DMS153 treated with DMSO at 0.1 percent for 48 hours (cell line): Measurements from ENCODE around the gene RNF123.

Experiments
- DNase-seq: peaks from one replicate; lab custom pipeline; 2025; ENCODE audit not compliant: unreplicated experiment; lab: John Stamatoyannopoulos, UW

RNF123 gene

DNA sequence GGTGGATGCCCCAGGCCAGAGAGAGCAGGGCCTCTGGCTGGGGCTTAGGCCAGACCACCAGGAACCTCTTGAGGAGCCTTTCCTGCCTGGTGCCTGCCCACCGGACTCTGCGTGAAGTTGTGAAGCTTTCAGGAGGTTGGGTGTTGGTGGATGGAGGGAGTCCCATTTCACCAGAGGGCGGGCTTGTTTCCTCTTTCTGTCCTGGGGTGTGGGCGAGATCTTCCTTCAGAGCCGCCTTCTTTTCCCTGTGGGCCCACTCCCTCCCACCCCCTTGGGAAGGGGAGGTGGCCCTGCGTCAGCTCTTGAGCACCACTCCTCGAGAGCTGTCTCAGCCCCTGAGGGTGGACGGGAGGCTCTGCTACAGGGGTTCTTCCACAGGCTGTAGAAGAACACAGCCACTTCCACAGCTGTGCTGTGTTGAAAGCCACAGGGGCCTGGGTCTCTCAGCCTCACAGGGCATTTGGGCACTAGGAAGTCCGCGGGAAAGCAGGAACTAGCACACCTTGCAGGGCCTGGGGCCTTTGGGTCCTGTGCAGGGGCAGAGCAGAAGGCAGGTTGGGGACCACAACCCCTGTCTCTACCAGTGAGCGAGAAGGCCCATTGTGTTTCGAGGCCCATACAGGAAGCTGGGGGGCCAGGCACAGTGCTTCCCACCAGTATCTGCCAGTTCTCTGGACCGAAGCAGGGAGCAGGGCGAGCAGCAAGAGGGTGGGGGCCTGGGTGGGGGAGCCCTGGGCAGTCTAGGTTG, 28.0 kb downstream of the RNF123 start:
- no peak for DNase-seq

GRCh38 chr3:49717959-49718857, 28.9 kb downstream of the RNF123 start:
- DNase-seq, result no peak

GRCh38 chr3:49718858-49719213, 29.5 kb downstream of the RNF123 start:
- no peak for DNase-seq

- peak; percentile 61 for DNase-seq
Measured at GRCh38 chr3:49719214-49719884, 30.0 kb downstream of the RNF123 start, which contains the start of gene AMIGO3. Gene AMIGO3 (minus strand): TSS chr3:49719684. CDS start chr3:49719465, 219 bp downstream.

- DNase-seq, result no peak
Measured at GRCh38 chr3:49720855-49721595, 31.7 kb downstream of the RNF123 start.

- DNase-seq, result no peak
Measured at GRCh38 chr3:49721596-49721895, 32.2 kb downstream of the RNF123 start.

DNA sequence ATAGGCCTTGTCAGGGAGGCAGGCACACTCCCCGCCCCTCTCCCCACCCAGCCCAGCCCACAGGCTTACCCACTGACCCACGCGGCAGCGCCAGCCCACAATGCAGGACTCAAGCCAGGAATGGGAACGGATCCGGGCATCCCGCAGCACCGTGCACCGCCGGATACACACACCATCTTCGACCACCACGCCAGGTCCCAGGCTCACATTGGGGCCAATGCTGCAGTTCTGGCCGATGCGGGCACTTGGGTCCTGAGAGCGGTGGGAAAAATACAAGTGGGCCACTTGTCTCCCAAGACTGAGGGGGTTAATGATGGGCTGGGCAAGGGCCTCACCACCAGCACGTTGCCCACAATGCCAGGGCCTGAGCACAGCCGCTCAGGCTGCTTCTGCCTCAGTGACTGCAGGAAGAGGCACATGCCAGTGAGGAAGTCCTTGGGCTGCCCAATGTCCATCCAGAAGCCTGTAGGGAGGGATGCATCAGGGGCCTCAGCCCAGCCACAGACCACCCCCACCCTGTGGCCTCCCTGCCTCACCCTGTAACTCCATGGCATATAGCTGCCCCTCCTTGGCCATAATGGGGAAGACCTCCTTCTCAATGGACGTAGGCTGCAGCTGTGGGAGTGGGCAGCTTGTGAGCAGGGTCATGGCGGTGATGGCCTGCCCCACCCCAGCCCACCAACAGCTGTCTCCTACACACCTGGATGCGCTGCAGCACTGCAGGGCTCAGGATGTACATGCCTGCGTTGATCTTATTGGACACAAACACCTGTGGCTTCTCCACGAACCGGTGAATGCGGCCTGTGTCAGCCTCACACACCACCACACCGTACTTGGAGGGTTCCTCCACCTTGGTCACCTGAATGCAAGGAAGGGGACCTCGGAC, 32.8 kb downstream of the RNF123 start:
- no peak for DNase-seq

DNA sequence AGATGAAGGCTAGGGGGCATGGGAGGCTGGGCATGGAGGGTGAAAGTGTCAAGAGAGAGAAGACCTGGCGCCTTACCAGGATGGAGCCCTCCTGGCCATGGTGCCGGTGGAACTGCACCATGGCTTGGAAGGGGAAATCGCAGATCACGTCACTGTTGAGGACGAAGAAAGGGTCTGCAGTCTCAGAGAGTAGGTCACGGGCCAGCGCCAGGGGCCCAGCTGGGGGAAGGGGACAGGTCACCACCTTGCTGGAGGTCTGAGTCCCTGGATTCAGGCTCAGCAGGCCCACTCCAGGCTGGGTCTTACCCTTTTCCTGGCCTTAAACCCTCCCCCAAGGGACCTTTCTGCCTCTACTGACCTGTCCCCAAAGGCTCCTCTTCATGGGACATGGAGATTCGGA, 33.5 kb downstream of the RNF123 start:
- DNase-seq, result no peak

- DNase-seq, result no peak
Measured at GRCh38 chr3:49723296-49723627, 33.9 kb downstream of the RNF123 start.

DNA sequence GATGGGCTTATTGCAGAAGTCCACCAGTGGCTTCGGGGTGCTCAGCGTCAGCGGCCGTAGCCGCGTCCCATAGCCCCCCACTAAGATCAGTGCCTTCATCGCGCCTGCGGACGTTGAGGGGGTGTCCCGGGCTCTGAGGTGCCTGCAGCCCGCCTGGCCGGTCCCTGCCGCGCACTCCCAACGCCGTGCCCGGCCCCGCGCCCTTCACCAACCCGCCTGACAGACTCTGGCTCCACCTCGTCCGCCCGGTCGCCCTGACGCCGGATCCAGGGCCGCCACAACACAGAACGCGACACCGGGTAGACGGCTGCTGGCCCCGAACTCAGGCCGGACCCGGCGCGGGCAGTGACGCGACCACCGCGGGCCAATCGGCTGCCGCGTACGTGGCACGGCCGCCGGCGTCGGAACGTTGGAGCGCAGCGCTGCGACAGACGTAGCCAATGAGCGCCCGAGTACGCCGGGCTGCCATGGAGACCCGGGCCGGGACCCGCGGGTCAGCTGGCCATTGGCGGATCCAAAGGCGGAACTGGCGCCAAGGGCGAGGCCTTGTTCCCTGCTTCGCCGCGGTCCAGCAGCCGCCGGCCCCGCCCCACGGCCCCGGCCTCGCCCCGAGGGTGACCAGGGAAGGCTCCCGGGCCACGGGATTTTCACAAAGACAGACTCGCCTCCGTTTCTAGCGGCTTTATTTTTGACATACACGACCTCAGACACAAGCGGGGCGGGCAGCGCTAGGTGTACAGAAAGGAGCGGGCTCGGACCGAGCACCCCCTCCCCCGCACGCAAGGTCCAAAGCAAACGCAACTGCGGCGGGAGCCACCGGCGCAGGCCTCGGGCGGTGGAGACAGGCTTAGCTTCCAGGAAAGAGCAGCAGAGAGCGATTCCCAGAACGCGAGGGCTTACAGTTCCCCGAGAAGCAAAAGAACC, 34.5 kb downstream of the RNF123 start, which contains the start of gene GMPPB:
Gene GMPPB (minus strand): TSS at position 324 of the 924 bp plus-strand sequence. CDS start 225 bp downstream, at position 99.
- peak; percentile 73 for DNase-seq

DNA sequence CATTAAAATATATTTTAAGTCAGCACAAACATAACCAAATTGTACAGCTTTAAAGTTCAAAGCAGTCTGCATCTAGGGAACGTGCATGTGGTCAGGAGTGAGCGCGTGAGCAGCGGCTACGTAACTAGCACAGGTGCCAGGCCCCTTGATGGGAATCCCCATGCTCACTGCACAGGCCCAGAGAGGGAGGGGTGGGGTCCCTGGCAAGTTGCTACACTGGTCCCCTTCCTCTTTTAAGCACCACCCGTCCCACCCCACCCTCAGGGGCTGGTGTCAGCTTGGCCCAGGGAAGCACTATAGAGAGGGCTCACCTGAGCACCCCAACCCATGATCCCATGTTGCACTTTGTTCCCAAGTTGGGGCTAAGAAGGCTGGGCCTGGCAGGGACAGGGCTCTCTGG, 35.2 kb downstream of the RNF123 start:
- no peak for DNase-seq

- no peak for DNase-seq
Measured at GRCh38 chr3:49725906-49726681, 36.7 kb downstream of the RNF123 start.

DNA sequence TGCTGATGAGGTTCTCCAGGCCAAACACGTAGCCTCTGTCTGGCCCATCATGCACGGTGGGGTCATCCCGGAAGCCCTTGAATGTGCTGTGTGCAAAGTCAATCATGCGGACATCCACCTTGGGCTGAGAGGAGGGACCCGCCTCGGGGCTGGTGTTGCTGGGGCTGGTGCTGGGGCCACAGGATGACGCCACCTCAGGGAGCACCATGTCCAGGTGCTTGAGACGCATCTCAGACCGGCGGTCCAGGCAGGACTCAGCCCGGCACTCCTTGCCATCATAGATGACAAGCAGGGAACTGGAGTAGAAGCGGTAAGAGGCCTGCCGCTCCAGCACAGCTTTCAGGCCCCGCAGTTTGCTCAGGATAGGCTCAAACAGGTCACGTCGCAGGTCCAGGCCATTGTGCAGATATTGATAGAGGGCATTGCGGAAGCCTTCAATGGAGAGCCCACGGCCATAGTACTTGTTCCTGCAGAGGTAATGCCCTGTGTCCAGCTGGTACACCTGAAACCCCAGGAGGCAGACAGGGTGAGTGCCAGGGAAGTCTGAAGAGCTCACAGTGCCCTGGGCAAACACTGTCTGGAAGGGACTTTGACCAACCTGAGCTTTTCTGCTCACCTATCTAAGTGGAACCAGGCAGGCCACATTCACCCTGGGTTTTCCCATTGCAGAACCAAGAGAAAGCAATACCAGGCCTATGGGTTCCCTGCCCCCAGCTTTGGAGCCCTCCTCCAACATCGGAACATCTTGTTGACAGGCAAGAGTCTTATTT, 38.0 kb downstream of the RNF123 start:
- DNase-seq, result no peak

DNA sequence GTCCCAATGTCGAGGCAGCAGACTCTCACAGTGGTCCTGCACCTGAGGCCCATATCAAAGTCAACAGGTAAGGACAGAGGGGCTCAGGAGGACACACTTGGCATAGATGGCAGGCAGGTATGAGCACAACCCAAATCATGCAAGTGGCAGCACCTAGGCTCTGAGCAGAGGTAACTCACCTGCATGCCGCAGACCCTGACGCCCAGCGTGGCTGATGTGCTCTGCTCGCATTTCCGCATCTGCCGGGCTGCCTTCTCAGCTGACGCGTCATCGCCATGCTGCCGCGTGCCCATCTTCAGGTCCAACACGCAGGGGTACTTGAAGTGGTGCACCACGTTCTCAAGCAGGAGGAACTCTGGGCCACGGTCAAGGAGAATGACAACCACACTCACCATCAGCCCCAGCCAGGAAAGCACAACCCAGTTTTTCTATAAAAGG, 38.6 kb downstream of the RNF123 start:
- DNase-seq, result no peak

DNA sequence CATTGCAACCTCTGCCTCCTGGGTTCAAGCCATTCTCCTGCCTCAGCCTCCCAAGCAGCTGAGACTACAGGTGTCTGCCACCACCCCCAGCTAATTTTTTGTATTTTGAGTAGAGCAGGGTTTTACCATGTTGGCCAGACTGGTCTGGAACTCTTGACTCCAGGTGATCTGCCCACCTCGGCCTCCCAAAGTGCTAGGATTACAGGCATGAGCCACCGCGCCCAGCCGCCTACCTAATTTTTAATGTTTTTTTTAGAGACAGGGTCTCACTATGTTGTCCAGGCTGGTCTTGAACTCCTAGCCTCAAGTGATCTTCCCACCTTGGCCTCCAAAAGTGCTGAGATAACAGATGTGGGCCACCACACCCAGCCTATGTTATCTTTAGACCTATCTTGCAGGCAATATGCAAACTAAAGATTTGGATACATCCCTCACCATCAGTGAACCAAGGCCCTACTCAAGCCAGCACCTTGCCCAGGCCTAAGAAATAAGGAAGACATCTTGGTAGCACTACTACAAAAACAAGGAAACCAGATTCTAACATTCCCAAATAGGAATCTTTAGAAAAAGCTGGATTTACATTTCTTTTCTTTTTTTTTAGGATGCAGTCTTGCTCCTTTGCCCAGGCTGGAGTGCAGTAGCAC, 40.7 kb downstream of the RNF123 start:
- DNase-seq, result no peak

GRCh38 chr3:49732597-49732996, 43.2 kb downstream of the RNF123 start:
- no peak for DNase-seq

DNA sequence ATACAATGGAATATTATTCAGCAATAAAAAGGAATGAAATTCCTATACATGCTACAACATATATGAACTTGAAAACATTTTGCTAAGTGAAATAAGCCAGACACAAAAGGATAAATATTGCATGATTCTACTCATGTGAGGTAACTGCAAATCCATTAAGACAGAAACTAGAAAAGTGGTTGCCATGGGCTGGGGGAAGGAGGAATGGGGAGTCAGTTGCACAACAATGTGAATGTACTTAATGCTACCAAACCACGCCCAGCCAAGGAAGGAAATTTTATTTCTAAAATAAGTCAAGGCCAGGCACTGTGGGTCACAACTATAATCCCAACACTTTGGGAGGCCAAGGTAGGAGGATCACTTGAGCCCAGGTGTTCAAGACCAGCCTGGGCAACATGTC, 44.2 kb downstream of the RNF123 start:
- DNase-seq, result no peak
